ENCODE results near the gene GNA14. TPM values are rescaled to one million over a fixed set of nuclear protein-coding genes. Genes with fewer than 3 reads are reported as not detected.

The GNA14 gene
- total RNA-seq, 6 experiments from 2014 or later = 2.3 to 4.2 (median 3.8) TPM

- ATAC-seq (no peak), DNase-seq (no peak)
- H3K27ac ChIP-seq = no peak overlapping the region
- TF ChIP-seq POLR2A (IDR thresholded peaks at IDR 0.05) (no peak), CTCF (IDR thresholded peaks at IDR 0.05) (no peak)
- no peaks in the 10 kb centered on the region for H3K27me3 ChIP-seq
- no peaks in the 10 kb centered on the region for H3K9me3 ChIP-seq
- no peaks in the 10 kb centered on the region for H3K36me3 ChIP-seq
- H3K4me1 ChIP-seq = no peaks in the 10 kb centered on the region
- intact Hi-C loops (cut with DNase I) = no loop called here
- 76% methylated on average over 3 of the region's 3 CpGs for WGBS (ENCODE audit: insufficient coverage, low coverage, low lambda C conversion rate, missing lambda C conversion rate)
- no peak overlapping the region for H3K4me3 ChIP-seq
These were observed 175.5 kb downstream of the GNA14 start for GRCh38 chr9:77472646-77473045.

GRCh38 chr9:77471572-77471971, 176.6 kb downstream of the GNA14 start:
- ATAC-seq = no peak
- 83% methylated on average over 3 of the region's 3 CpGs for WGBS (ENCODE audit: insufficient coverage, low coverage, low lambda C conversion rate, missing lambda C conversion rate)
- H3K4me3 ChIP-seq = no peak overlapping the region

DNA sequence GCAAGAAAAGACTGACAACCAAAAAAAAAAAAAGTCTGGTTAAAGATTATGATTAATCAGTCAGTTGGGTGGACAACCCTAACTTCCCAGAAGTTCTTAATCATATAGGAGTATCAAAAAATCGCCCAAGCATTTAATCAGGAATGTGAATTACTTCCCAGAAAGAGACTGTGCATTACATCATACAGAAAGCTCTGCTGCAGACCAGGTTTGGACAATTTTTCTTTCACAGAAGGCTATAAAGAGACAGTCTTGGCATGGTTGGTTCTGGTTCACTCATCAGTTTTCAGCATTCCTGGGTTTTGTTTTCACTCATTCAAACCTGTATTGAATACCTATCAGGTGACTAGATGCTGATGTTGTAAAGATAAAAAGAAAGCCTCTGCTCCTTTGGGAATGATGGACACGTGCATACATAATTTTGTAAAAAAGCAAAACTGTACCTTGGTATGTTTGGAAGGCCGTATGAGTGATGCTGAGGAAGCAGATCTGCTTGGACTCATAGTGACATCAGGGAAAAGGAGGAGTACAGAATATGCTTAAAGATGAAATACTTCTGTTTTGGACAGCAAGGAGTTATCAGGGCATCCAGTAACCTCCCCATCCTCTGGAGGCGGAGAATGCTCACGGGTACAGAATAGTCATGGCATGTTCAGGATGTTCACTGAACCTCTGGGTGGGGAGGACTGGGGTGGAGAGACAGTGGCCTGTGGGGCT, 178.4 kb downstream of the GNA14 start:
- H3K4me1 ChIP-seq = no peaks in the 10 kb centered on the region
- H3K4me3 ChIP-seq = no peak overlapping the region
- no peaks in the 10 kb centered on the region for H3K27me3 ChIP-seq
- H3K27ac ChIP-seq = no peak overlapping the region
- ATAC-seq (no peak), DNase-seq (no peak)
- no peaks in the 10 kb centered on the region for H3K36me3 ChIP-seq
- intact Hi-C loops (cut with DNase I) = no loop called here
- 68% methylated on average over 5 of the region's 5 CpGs for WGBS (ENCODE audit: insufficient coverage, low coverage, low lambda C conversion rate, missing lambda C conversion rate)
- TF ChIP-seq CTCF (IDR thresholded peaks at IDR 0.05) (no peak), POLR2A (IDR thresholded peaks at IDR 0.05) (no peak)
- no peaks in the 10 kb centered on the region for H3K9me3 ChIP-seq

More at GRCh38 chr9:77471572-77471971, 176.6 kb downstream of the GNA14 start:
- H3K36me3 ChIP-seq = no peaks in the 10 kb centered on the region
- H3K4me1 ChIP-seq = no peaks in the 10 kb centered on the region
- TF ChIP-seq POLR2A (IDR thresholded peaks at IDR 0.05) (no peak), CTCF (IDR thresholded peaks at IDR 0.05) (no peak)
- intact Hi-C loops (cut with DNase I) = no loop called here
- DNase-seq = no peak
- H3K9me3 ChIP-seq = no peaks in the 10 kb centered on the region
- no peak overlapping the region for H3K27ac ChIP-seq
- H3K27me3 ChIP-seq = no peaks in the 10 kb centered on the region

GRCh38 chr9:77464661-77465060, 183.5 kb downstream of the GNA14 start:
- Histone ChIP-seq H3K36me3 (no peaks in the 10 kb centered on the region), H3K4me1 (no peaks in the 10 kb centered on the region), H3K9me3 (no peaks in the 10 kb centered on the region), H3K27me3 (no peaks in the 10 kb centered on the region), H3K4me3 (no peak overlapping the region), H3K27ac (no peak overlapping the region)
- intact Hi-C loops (cut with DNase I) = no loop called here
- DNase-seq (no peak), ATAC-seq (no peak)
- WGBS (ENCODE audit: insufficient coverage, low coverage, low lambda C conversion rate, missing lambda C conversion rate) = 72% methylated on average over 3 of the region's 3 CpGs
- TF ChIP-seq POLR2A (IDR thresholded peaks at IDR 0.05) = no peak
- TF ChIP-seq CTCF (IDR thresholded peaks at IDR 0.05) = no peak

Data from right lobe of liver (tissue), 6 donors.